ENCODE results near the gene GABRA4. TPM values are rescaled to one million over a fixed set of nuclear protein-coding genes. Genes with fewer than 3 reads are reported as not detected.

Gene GABRA4
- total RNA-seq, 4 donors from 2014 or later, result 0.08 TPM; not detected in 3

DNA sequence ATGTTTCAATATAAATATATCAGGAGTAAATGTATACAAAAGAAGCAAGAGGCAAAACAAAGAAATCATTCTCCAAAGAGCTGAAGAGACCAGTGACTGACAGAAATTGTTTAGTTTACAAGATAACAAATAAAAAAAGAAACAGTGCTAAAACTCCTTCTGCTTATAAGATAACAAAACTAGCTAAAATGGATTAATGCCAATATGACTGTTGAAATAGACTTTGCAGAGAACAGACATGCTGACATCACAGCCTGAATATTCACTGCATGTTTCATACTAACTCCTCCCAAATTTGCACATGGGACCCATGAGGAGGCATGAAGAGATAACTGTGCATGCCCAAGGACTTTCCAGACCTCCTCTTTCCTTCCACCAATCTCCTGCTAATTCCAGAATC, 6.2 kb upstream of the GABRA4 start:
- intact Hi-C loops (cut with DNase I), result no loop called here
- DNase-seq, result no peak
- Histone ChIP-seq H3K9me3 (no peaks in the 10 kb centered on the region), H3K4me3 (replicated peaks in 1 of 3) (no peak overlapping the region), H3K4me1 (no peaks in the 10 kb centered on the region), H3K27ac (no peak overlapping the region), H3K27me3 (no peaks in the 10 kb centered on the region), H3K36me3 (no peaks in the 10 kb centered on the region)
- no peak for TF ChIP-seq POLR2A (IDR thresholded peaks at IDR 0.05)
- TF ChIP-seq, protein P1, sequence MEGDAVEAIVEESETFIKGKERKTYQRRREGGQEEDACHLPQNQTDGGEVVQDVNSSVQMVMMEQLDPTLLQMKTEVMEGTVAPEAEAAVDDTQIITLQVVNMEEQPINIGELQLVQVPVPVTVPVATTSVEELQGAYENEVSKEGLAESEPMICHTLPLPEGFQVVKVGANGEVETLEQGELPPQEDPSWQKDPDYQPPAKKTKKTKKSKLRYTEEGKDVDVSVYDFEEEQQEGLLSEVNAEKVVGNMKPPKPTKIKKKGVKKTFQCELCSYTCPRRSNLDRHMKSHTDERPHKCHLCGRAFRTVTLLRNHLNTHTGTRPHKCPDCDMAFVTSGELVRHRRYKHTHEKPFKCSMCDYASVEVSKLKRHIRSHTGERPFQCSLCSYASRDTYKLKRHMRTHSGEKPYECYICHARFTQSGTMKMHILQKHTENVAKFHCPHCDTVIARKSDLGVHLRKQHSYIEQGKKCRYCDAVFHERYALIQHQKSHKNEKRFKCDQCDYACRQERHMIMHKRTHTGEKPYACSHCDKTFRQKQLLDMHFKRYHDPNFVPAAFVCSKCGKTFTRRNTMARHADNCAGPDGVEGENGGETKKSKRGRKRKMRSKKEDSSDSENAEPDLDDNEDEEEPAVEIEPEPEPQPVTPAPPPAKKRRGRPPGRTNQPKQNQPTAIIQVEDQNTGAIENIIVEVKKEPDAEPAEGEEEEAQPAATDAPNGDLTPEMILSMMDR (IDR thresholded peaks at IDR 0.05), result no peak

DNA sequence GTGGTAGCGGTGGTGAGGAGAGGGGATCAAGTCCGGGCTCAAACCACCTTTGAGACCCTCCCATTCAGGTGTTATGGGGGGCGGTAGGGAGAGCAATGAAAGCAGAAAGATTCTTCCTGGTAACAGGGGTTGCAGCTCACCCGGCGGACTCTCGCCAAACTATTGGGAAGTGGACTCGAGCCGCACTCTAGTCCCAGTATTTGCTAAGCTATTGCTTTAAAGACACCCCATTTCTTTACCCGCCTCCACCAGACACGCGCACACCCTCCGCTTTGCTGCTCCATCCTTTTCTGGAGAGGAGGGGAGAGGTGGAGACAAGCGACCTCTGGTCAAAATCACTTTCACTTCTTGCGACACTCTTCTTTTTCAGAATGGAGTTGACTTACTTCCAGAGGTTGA, 625 bp upstream of the GABRA4 start:
- TF ChIP-seq, protein P1 (IDR thresholded peaks at IDR 0.05), result no peak
- no peak for TF ChIP-seq POLR2A (IDR thresholded peaks at IDR 0.05)
- no peaks in the 10 kb centered on the region for H3K9me3 ChIP-seq
- peaks cover 0 to 9% of the 10 kb centered on the region in 2 donors for H3K4me1 ChIP-seq
- no peaks in the 10 kb centered on the region for H3K27me3 ChIP-seq
- no peak for DNase-seq
- no peak overlapping the region for H3K4me3 ChIP-seq (replicated peaks in 1 of 3)
- WGBS, 2 donors, result 1 to 2% methylated on average over 14 of the region's 14 CpGs
- no peak overlapping the region for H3K27ac ChIP-seq
- intact Hi-C loops (cut with DNase I), result no loop called here
- no peaks in the 10 kb centered on the region for H3K36me3 ChIP-seq

DNA sequence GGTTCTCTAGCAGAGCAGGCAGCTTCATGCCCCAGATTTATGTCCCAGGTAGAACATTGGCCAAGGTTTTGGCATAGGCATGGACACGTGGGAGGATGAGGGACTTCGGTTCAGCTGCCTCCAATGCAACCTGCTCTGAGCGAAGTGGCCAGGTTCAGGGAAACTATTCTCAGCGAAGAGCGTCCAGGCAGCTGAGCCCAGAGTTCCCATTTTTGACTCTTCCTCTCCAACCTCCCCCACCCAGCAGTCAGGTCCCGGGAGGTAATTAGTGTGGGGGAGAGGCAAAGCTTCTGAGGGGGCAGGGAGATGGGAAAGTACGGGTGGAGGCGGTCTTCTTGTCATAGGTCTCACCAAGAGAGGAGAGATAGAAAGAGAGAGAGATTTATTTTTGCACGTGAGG, 1.0 kb downstream of the GABRA4 start:
- intact Hi-C loops (cut with DNase I), result no loop called here
- DNase-seq, result no peak
- H3K27ac ChIP-seq, result no peak overlapping the region
- no peaks in the 10 kb centered on the region for H3K27me3 ChIP-seq
- WGBS, 2 donors, result 18 to 26% methylated on average over 9 of the region's 9 CpGs
- peaks cover 0 to 9% of the 10 kb centered on the region in 2 donors for H3K4me1 ChIP-seq
- no peak overlapping the region for H3K4me3 ChIP-seq (replicated peaks in 1 of 3)
- no peaks in the 10 kb centered on the region for H3K9me3 ChIP-seq
- TF ChIP-seq, protein P1 (IDR thresholded peaks at IDR 0.05), result no peak
- no peak for TF ChIP-seq POLR2A (IDR thresholded peaks at IDR 0.05)
- no peaks in the 10 kb centered on the region for H3K36me3 ChIP-seq

DNA sequence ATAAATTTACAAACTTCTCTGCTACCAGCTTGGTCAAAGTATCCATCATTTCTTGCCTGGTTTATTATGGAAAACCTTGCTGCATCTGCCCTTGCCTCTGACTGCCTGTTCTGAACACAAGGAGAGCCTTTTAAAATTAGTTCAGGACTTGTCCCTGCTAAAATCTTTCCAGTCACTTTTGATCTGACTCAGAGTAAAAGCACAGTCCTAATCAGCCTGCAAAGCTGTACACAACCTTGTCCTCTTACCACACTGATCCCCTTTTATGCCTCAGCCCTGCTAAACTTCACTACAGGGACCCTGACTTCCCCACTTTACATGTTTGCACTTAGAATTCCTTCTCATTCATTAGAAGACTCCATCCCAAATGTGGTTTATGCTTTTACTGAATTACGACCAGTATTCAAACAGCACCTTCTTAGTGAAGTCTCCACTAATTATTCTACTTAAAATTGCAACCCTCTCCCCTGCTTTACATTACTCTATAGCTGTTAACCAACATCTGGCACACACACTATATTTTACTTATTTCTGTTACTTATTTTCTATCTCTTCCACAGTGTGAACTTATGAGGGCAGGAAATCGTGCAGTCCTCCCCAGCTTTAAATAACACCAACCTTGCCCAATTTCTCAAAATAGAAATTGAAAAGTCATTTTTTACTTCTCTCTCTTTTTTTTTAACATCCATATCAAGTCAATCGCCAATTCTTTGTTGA, 6.3 kb downstream of the GABRA4 start:
- TF ChIP-seq, protein P1 (IDR thresholded peaks at IDR 0.05), result no peak
- no peak for TF ChIP-seq POLR2A (IDR thresholded peaks at IDR 0.05)
- intact Hi-C loops (cut with DNase I), result no loop called here
- Histone ChIP-seq H3K36me3 (no peaks in the 10 kb centered on the region), H3K4me1 (no peaks in the 10 kb centered on the region), H3K4me3 (replicated peaks in 1 of 3) (no peak overlapping the region), H3K27ac (no peak overlapping the region), H3K9me3 (no peaks in the 10 kb centered on the region), H3K27me3 (no peaks in the 10 kb centered on the region)
- no peak for DNase-seq
- WGBS, 2 donors, result 66 to 73% methylated on average over 3 of the region's 3 CpGs

DNA sequence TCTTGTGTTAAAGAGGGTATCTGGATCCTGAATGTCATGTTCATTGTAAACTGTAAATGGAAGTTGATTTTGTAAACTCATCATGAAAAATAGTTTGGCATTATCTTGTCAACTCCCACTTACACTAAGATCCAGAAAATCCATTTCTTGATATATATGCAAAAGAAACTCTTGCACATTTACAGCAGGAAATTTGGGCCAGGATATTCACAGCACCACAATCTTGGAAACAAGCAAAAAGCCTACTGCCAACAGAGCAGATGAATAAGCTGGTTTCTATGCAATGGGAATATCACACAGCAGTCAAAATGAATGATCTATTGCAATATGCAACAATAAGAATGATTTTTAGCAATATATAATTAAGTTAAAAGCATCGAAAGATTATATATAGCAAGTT, 8.6 kb downstream of the GABRA4 start:
- no peak overlapping the region for H3K4me3 ChIP-seq (replicated peaks in 1 of 3)
- H3K36me3 ChIP-seq, result no peaks in the 10 kb centered on the region
- no peak for DNase-seq
- no peak for TF ChIP-seq POLR2A (IDR thresholded peaks at IDR 0.05)
- TF ChIP-seq, protein P1 (IDR thresholded peaks at IDR 0.05), result no peak
- H3K9me3 ChIP-seq, result no peaks in the 10 kb centered on the region
- H3K4me1 ChIP-seq, result no peaks in the 10 kb centered on the region
- intact Hi-C loops (cut with DNase I), result no loop called here
- no peaks in the 10 kb centered on the region for H3K27me3 ChIP-seq
- 88 to 94% methylated on average over 1 of the region's 1 CpG for WGBS, 2 donors
- H3K27ac ChIP-seq, result no peak overlapping the region
